NCI-H510A treated with DMSO at 0.1 percent for 48 hours (cell line): ENCODE measurements around the gene CANT1.

Source experiments
- DNase-seq: peaks from one replicate; lab custom pipeline; 2025; lab: John Stamatoyannopoulos, UW

Gene CANT1

GRCh38 chr17:78995761-78996451, 13.7 kb downstream of the CANT1 start:
- DNase-seq, result no peak

GRCh38 chr17:78995022-78995760, 14.4 kb downstream of the CANT1 start:
- no peak for DNase-seq

- no peak for DNase-seq
These were observed 15.4 kb downstream of the CANT1 start for GRCh38 chr17:78993981-78994671.

- DNase-seq, result peak; percentile 32
These were observed 16.2 kb downstream of the CANT1 start for GRCh38 chr17:78993241-78993956.

- no peak for DNase-seq
These were observed 16.9 kb downstream of the CANT1 start for GRCh38 chr17:78992542-78993212.

GRCh38 chr17:78991906-78992532, 17.5 kb downstream of the CANT1 start:
- no peak for DNase-seq

- no peak for DNase-seq
These were observed 18.4 kb downstream of the CANT1 start for GRCh38 chr17:78991017-78991738.

GRCh38 chr17:78990349-78991016, 19.1 kb downstream of the CANT1 start:
- DNase-seq, result no peak

- DNase-seq, result no peak
These were observed 21.4 kb downstream of the CANT1 start for GRCh38 chr17:78988152-78988551.

GRCh38 chr17:78986649-78987328, 22.8 kb downstream of the CANT1 start:
- peak; percentile 86 for DNase-seq

- DNase-seq, result peak; percentile 51
These were observed 23.4 kb downstream of the CANT1 start for GRCh38 chr17:78986048-78986648.

GRCh38 chr17:78985395-78985794, 24.2 kb downstream of the CANT1 start:
- DNase-seq, result no peak

GRCh38 chr17:78981010-78981888, 28.3 kb downstream of the CANT1 start:
- no peak for DNase-seq

- no peak for DNase-seq
These were observed 29.0 kb downstream of the CANT1 start for GRCh38 chr17:78980624-78980972.

- DNase-seq, result peak; percentile 98
These were observed 29.6 kb downstream of the CANT1 start, which contains the start of gene LGALS3BP for GRCh38 chr17:78979780-78980623. TSS of gene LGALS3BP (minus strand) at chr17:78979923. CDS start at chr17:78977191, 2,732 bp downstream.

- DNase-seq, result peak; percentile 43
These were observed 31.3 kb downstream of the CANT1 start for GRCh38 chr17:78977997-78978973.
